Measurements from ENCODE around the gene ZKSCAN7.
"Not testable (repeated sequence)": the region's sequence is repeated elsewhere in the genome, so short reads cannot be mapped to it uniquely, and the experiment has no call there.

ZKSCAN7 gene

GRCh38 chr3:44576613-44577012, 21.6 kb downstream of the ZKSCAN7 start:
- no peak for DNase-seq (ENCODE audit: low read depth in 2 of 2)

DNA sequence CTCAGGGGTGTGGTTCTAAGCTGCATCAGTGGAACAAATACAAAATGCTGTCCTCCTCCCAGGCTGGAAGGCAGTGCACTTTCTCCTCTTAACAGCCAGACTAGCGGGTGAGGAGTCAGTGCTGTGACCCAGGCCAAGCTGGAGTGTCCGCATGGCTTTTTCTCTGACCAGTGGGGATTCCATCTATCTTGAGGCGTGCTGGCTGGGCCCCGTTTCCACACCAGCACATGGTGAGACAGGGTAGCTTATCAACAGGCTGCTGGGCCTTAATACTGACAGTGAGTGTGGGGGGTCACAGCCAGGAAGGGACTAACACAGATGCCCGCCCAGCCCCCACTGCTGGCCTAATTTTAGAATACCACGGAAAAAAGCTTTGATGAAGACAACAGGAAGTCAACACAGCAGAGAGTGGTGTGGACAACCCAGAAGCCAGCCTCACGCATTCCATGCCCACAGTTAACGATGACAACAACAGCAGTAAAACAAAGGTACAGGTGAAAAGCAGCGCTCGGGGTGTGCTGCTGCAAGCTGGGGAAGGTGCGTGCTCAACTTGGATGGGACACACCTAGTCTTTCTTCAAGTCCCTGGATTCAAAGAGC, 22.5 kb downstream of the ZKSCAN7 start:
- not testable (repeated sequence) for DNase-seq (ENCODE audit: low read depth in 2 of 2)

GRCh38 chr3:44578316-44578715, 23.3 kb downstream of the ZKSCAN7 start:
- DNase-seq (ENCODE audit: low read depth in 2 of 2): not testable (repeated sequence)

DNA sequence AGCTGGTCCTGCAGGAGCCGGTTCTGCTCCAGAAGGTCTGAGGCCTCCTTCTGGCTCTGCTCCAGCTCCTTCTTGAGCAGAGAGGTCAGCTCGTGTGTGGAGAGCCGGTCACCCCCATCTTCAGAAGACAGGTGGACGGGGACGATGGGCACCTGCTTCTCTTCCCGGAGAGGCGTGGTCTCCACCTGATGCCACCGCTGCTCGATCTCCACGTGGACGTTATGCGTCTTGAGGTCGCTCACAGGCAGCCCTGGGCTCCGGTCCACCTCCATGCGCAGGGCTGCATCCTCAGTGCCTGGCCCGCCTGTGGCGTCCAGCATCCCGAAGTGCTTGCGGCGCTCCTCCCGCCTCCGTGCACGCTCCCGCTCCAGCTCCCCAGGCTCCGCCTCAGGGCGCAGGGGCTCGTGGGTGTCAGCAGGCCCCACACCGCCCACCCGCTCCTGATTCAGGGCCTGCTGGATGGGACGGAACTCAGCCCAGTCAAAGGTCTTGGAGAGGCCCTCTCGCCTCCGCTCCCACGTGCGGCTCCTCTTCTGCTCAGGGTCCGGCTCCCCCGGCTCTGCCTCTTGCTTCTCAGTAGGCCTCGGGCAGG, 24.0 kb downstream of the ZKSCAN7 start:
- DNase-seq (ENCODE audit: low read depth in 2 of 2): not testable (repeated sequence)

- not testable (repeated sequence) for DNase-seq (ENCODE audit: low read depth in 2 of 2)
These were observed 24.8 kb downstream of the ZKSCAN7 start for GRCh38 chr3:44579749-44580148.

DNA sequence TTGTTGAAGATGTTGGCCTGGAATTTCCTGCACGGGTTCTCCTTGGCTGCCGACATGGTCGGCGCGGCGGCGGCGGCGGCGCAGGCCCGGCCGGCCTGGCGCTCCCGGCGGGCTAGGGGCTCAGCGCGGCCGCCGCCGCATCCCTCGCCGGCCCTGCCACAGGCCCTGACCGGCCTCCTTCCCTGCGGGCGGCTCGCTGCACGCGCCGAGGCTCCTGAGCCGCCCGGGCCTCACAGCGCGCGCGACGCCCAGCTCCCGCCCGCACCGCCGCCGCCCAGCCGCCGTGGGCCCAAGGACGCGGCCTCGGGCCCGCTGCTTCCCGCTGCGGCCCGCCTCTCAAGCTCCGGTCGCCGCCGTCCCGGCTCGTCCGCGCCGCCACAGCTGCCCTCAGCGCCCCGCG, 26.0 kb downstream of the ZKSCAN7 start:
- DNase-seq (ENCODE audit: low read depth in 2 of 2): not testable (repeated sequence)

GRCh38 chr3:44584646-44585501, 29.9 kb downstream of the ZKSCAN7 start, which contains the start of gene ZNF660:
Gene ZNF660 (plus strand): TSS chr3:44584964. CDS start chr3:44594194, 9,230 bp downstream.
- no peak for DNase-seq (ENCODE audit: low read depth in 2 of 2)

- no peak for DNase-seq (ENCODE audit: low read depth in 2 of 2)
These were observed 41.6 kb downstream of the ZKSCAN7 start for GRCh38 chr3:44596621-44597020.

DNA sequence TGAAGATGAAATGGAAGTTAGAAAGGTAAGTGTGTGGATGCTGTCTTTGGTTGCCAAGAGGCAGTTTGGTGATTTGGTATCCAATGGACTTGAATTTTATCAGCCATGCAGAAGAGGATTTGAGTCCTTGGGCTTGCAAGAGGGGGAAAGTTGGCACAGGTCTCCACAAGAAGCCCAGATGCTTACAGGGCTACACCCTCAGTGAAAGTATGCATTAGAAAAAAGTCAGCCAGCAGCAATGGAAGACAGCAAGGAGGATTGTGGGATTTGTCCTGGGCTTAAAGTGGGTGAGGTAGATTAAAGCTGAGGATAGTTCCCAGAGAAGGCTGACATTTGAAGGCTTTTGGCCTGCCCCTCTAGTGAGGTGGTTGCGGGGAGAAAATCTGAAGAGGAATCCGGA, 46.8 kb downstream of the ZKSCAN7 start:
- DNase-seq (ENCODE audit: low read depth in 2 of 2): no peak

- no peak for DNase-seq (ENCODE audit: low read depth in 2 of 2)
These were observed 57.7 kb downstream of the ZKSCAN7 start for GRCh38 chr3:44612678-44613077.
